ENCODE measurements around the gene CCDC28B. TPM values are rescaled to one million over a fixed set of nuclear protein-coding genes. Genes with fewer than 3 reads are reported as not detected.

Gene CCDC28B
- total RNA-seq (2013) = 4.0 TPM
- 1 to 10 TPM; 2.5 to 5.6 (median 3.7) TPM for polyA plus RNA-seq
- 2.5 and 2.6 TPM in 2 replicates for polyA minus RNA-seq
- total RNA-seq = 0.35 to 3.2 (median 1.5) reads per million in 11 experiments

DNA sequence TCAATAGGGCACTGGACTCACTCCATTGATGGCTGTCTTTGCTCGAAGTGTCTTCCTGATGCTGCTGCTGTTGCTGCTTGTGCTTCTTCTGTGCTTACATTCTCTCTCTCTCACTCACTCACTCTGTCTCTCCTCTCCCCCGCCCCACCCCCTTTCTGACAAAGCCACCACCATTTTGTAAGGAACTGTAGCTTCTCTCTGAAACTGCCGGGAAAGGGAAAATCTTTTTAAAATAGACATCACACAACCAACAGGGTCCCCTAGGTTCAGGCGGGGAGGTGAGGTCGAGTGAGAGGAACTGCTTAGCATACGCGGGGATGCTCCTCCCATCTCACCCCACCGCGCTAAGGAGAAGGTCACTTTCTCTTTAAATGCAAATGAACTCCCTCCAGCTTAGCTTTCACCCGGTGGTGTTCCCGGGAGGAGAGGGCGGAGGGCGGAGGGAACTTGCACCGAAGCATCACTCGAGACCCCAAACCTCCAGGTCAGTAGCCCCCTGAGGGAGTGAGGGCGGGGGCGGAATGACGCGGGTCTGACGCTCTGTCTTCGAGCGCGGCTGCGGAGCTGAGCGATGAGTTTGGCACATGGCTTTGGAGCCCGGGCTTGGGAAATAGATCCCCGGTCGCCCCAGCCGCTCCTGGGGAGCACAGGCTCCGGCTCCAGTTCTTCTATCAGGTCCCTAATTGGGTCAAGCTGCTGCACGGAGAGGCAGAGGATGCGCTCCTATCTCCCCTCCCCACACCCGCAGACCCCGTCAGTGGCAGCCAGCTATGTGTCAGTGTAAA, at the start of gene CCDC28B:
CCDC28B (plus strand) TSS at position 370 of the 785 bp plus-strand sequence. CDS start 1,341 bp downstream, outside the sequence.
- TF ChIP-seq, protein P1, sequence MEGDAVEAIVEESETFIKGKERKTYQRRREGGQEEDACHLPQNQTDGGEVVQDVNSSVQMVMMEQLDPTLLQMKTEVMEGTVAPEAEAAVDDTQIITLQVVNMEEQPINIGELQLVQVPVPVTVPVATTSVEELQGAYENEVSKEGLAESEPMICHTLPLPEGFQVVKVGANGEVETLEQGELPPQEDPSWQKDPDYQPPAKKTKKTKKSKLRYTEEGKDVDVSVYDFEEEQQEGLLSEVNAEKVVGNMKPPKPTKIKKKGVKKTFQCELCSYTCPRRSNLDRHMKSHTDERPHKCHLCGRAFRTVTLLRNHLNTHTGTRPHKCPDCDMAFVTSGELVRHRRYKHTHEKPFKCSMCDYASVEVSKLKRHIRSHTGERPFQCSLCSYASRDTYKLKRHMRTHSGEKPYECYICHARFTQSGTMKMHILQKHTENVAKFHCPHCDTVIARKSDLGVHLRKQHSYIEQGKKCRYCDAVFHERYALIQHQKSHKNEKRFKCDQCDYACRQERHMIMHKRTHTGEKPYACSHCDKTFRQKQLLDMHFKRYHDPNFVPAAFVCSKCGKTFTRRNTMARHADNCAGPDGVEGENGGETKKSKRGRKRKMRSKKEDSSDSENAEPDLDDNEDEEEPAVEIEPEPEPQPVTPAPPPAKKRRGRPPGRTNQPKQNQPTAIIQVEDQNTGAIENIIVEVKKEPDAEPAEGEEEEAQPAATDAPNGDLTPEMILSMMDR (IDR thresholded peaks at IDR 0.05) = no peak
- Histone ChIP-seq H3K36me3 (replicated peaks in 1 of 2; ENCODE audit: control insufficient read depth in 1 of 2, insufficient read depth in 2 of 2, low read length in 2 of 2) (peaks cover 20 to 31% of the 10 kb centered on the region in 2 donors), H3K79me2 (ENCODE audit: insufficient read depth, low read length) (no peaks in the 10 kb centered on the region), H3K4me2 (replicated peaks; ENCODE audit: extremely low read depth, low read length, poor library complexity, severe bottlenecking) (peak within 1 kb of the TSS; percentile 68), H3K9ac (ENCODE audit: insufficient read depth, low read length, poor library complexity, severe bottlenecking) (peak within 1 kb of the TSS; percentile 60), H3K4me1 (ENCODE audit: control insufficient read depth in 1 of 2, insufficient read depth in 2 of 2, low read length in 2 of 2) (peaks cover 27 to 30% of the 10 kb centered on the region in 2 donors), H3K27ac (ENCODE audit: low read depth in 1 of 2, low read length in 2 of 2) (peak within 1 kb of the TSS in 1 of 2 donors; percentile 59), H3K4me3 (replicated peaks in 1 of 3; ENCODE audit: low read depth in 2 of 3, low read length in 3 of 3) (peak within 1 kb of the TSS; percentile 59 to 79 (median 79)), H2AFZ (ENCODE audit: insufficient read depth, low read depth, low read length, poor library complexity, severe bottlenecking) (peak within 1 kb of the TSS; percentile 91), H3K9me3 (replicated peaks in 1 of 2; ENCODE audit: control insufficient read depth in 1 of 2, insufficient read depth in 1 of 2, low read length in 2 of 2) (no peaks in the 10 kb centered on the region), H4K20me1 (ENCODE audit: insufficient read depth, low read length) (no peaks in the 10 kb centered on the region), H3K27me3 (ENCODE audit: control insufficient read depth in 2 of 2, insufficient read depth in 2 of 2, low read length in 2 of 2) (no peaks in the 10 kb centered on the region)
- peak within 1 kb of the TSS; percentile 28 to 87 (median 82) for H3K27ac Mint-ChIP-seq
- WGBS (ENCODE audit: insufficient coverage) = 0% methylated on average over 17 of the region's 34 CpGs
- H3K4me3 Mint-ChIP-seq = peak within 1 kb of the TSS; percentile 91 to 94
- peak in 2 of 3 donors; percentile 27 to 30 for DNase-seq
- peaks cover 25 to 28% of the 10 kb centered on the region in 2 donors for H3K36me3 Mint-ChIP-seq
- H3K27me3 Mint-ChIP-seq (ENCODE audit: low read depth in 3 of 3) = peaks cover 0 to 7% (median 6%) of the 10 kb centered on the region in 3 donors
- intact Hi-C loops (cut with micrococcal nuclease) = no loop called here
- H3K4me1 Mint-ChIP-seq = peaks cover 26% of the 10 kb centered on the region
- no peaks in the 10 kb centered on the region for H3K9me3 Mint-ChIP-seq

GRCh38 chr1:32150847-32151246, 49.5 kb upstream of the CCDC28B start:
- H3K27ac ChIP-seq (ENCODE audit: low read depth in 1 of 2, low read length in 2 of 2) = no peak overlapping the region
- peaks cover 75% of the 10 kb centered on the region for H3K79me2 ChIP-seq (ENCODE audit: insufficient read depth, low read length)
- no peaks in the 10 kb centered on the region for H3K4me1 ChIP-seq (ENCODE audit: control insufficient read depth in 1 of 2, insufficient read depth in 2 of 2, low read length in 2 of 2)
- H3K27me3 ChIP-seq (ENCODE audit: control insufficient read depth in 2 of 2, insufficient read depth in 2 of 2, low read length in 2 of 2) = no peaks in the 10 kb centered on the region
- H3K27me3 Mint-ChIP-seq (ENCODE audit: low read depth in 3 of 3) = peaks cover 0 to 1% (median 0%) of the 10 kb centered on the region in 3 donors
- TF ChIP-seq, protein P1 (IDR thresholded peaks at IDR 0.05) = no peak
- H3K36me3 ChIP-seq (replicated peaks in 1 of 2; ENCODE audit: control insufficient read depth in 1 of 2, insufficient read depth in 2 of 2, low read length in 2 of 2) = peaks cover 8 to 43% of the 10 kb centered on the region in 2 donors
- peaks cover 4 to 23% (median 15%) of the 10 kb centered on the region in 7 donors for H3K9me3 Mint-ChIP-seq
- peaks cover 2% of the 10 kb centered on the region for H3K4me1 Mint-ChIP-seq
- 96% methylated on average over 7 of the region's 9 CpGs for WGBS (ENCODE audit: insufficient coverage)
- no peak overlapping the region for H3K4me3 ChIP-seq (replicated peaks in 1 of 3; ENCODE audit: low read depth in 2 of 3, low read length in 3 of 3)
- H3K4me3 Mint-ChIP-seq = no peak overlapping the region
- H3K4me2 ChIP-seq (replicated peaks; ENCODE audit: extremely low read depth, low read length, poor library complexity, severe bottlenecking) = no peak overlapping the region
- H4K20me1 ChIP-seq (ENCODE audit: insufficient read depth, low read length) = peaks cover 80% of the 10 kb centered on the region
- no peak overlapping the region for H3K9ac ChIP-seq (ENCODE audit: insufficient read depth, low read length, poor library complexity, severe bottlenecking)
- intact Hi-C loops (cut with micrococcal nuclease) = no loop called here
- no peak overlapping the region for H2AFZ ChIP-seq (ENCODE audit: insufficient read depth, low read depth, low read length, poor library complexity, severe bottlenecking)
- peaks cover 23 to 51% of the 10 kb centered on the region in 2 donors for H3K36me3 Mint-ChIP-seq
- DNase-seq = no peak
- H3K27ac Mint-ChIP-seq = peak overlapping the region in 1 of 7 donors; percentile 42
- peaks cover 0 to 12% of the 10 kb centered on the region in 2 donors for H3K9me3 ChIP-seq (replicated peaks in 1 of 2; ENCODE audit: control insufficient read depth in 1 of 2, insufficient read depth in 1 of 2, low read length in 2 of 2)
